SW480 (cell line): ENCODE data around the gene AQP10.
A peak's percentile ranks its signal among the peaks of the same experiment; 100 is the strongest.
"Not testable (repeated sequence)": the region's sequence is repeated elsewhere in the genome, so short reads cannot be mapped to it uniquely, and the experiment has no call there.

Experiments
- DNase-seq: peaks from one replicate; pipeline ENCODE4 v3.0.0-alpha.2; 2016; ENCODE audit warnings: low spot score

AQP10 gene

GRCh38 chr1:154324241-154324640 lies 3.3 kb downstream of the AQP10 start:
- DNase-seq, result no peak

DNA sequence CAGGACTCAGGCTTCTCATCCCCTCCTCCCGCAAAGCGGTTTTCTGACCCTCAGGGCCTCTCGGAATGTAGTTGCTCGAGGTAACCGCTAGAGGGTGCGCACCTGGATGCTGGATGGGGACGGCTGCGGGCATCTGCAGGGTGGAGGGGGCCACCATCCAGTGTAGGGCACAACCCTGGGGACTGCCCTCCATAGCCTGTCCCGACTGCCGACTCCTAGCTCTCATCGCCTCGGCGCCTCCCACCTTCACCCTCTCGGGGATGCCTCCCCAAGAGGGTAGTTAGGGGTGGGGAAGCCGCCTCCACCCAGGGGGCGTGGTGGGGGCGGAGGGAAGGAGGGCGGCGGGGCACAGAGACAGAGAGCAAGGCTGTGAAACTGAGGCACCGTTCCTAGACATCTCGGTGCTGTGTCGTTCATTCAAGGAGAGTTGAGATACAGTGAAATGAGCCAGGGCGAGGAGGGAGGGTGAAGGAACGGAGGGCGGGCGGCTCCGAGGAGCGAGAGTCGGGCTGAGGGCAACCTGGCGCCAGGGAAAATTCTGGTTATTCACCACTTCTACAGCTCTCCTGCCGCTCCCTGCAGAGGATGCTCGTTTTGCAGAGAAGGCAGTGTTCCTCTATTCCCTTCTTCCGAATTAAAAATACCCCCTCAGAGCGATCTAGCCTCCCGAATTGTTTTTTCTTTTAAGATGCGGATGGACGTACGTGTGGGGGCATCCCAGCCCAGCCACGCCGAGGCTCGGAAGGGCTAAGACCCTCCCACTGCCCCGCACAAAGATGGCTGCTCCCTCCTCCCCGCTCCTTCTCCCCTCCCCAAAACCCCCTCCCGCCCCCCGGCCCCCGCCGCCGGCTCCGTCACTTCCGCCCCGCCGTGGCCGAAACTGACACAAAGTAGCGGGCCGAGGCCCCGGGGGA lies 4.0 kb downstream of the AQP10 start, which contains the start of gene ATP8B2:
Gene ATP8B2 (plus strand): TSS at position 857 of the 914 bp plus-strand sequence. CDS start 2,617 bp downstream, outside the sequence.
- peak; percentile 47 for DNase-seq

GRCh38 chr1:154325583-154326545 lies 5.0 kb downstream of the AQP10 start:
- no peak for DNase-seq

DNA sequence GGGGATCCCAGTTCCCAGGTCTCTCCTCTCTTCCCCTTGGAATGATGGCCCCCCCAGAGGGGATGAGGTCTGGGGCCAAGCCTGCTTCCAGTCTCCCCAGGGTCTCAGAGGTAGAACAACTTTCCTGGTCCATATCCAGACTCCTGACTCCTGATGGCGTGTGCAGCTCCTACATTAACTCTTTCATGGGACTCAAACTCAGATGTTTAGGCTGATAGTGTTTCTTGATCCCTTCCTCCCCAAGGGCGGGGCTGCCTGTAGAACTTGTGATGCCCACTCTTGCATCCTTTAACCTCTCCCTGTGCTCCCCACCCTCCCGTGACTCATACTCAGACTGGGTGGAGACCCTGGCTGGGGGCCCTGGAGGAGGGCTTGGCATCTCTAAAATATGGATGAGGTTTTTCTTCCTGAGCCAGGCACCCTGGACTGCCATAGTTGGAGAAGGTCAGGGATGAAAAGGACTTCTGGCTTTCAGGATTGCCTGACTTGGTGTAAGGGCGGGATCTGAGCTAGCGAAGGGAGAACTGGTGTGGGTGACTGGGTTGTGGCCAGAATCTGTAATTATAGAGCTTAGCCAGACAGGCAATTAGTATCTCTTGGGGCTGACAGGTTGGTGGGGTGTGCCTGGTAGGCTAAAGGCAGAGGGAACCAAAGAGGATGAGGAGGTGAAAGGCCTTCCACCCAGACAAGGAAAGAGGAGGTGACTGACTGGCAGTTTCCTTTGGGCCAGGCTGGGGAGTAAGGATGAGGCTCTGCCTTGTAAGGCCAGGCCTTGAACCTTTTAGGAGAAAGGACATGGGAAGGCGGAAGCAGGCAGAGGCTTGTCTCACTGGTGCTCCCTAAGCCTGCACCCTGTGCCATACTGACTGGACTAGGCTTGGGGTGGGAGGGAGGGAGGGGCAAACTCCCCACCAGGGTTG lies 5.9 kb downstream of the AQP10 start:
- DNase-seq, result no peak

DNA sequence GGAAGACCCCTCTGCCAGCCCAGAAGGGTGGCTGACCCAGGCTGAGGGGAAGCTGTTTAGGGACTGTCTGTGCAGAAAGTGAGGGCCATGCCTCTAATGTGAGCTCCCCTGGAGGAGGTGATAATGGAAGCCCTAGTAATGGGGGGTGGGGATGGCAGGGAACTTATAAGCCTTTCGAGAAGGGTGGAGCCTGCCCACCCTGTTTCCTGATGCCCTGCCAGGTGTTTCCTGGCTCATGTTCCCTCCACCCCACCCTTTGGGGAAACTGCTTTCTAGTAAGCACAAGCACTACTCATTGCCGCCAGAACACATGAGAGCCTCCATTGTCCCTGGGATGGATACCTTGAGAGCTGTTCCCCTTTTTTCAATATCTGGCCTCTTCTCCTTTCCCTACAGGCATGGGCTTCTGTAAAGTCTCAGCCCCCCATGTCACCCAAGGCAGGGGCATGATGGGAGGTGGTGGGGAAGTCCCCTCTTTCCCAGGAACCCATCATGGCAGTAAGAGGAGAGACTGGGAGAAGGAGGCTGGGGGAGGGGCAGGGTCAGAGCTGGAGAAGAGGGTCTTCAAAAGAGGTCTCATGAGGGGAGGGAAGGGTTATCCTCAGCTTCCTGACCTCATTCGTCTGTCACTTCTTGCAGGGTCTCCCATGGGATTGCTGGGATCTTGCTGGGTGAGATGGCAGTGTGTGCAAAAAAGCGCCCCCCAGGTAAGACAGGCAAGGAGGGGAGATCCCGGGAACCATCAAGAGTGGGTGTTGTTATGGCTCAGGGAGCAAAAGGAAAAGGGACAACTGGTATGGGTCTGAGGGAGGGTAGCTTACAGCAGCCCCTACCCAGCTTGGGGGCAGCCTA lies 6.8 kb downstream of the AQP10 start:
- no peak for DNase-seq

- peak; percentile 44 for DNase-seq
Measured at GRCh38 chr1:154328318-154329151, 7.6 kb downstream of the AQP10 start.

DNA sequence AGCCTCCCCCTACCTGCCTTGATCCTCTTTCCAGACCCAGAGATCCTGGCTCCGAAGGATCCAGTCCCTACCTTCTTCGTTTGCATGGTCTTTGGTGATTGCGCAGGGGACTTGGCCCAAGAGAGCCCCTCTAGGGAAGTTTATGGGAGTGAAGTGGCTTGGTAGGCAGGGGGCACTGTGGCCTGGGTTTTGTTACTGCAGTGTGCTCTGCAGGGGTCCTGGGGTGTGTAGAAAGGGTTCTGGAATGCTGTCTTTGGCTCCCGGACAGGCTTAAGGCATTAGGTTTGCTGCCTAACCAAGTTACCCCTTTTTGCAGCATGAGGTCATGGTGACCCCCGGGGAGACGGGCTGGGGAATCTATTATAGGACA lies 8.2 kb downstream of the AQP10 start:
- no peak for DNase-seq

- no peak for DNase-seq
Measured at GRCh38 chr1:154329551-154330131, 8.7 kb downstream of the AQP10 start.

DNA sequence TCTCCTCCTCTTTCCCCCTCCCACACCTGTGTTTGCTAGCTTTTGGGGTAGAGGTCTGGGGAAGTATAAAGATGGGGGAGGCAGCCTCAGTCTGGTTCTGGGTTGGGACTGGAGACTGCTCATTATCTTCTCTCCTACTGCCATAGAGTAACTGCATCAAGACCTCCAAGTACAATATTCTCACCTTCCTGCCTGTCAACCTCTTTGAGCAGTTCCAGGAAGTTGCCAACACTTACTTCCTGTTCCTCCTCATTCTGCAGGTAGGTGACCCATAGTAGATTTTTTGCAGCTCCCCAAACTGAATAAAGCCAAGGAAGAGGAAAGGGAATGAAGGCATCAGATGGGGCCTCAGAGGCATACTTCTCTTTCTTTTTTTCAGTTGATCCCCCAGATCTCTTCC lies 9.8 kb downstream of the AQP10 start:
- no peak for DNase-seq

- DNase-seq, result no peak
Measured at GRCh38 chr1:154334079-154335024, 13.5 kb downstream of the AQP10 start.

DNA sequence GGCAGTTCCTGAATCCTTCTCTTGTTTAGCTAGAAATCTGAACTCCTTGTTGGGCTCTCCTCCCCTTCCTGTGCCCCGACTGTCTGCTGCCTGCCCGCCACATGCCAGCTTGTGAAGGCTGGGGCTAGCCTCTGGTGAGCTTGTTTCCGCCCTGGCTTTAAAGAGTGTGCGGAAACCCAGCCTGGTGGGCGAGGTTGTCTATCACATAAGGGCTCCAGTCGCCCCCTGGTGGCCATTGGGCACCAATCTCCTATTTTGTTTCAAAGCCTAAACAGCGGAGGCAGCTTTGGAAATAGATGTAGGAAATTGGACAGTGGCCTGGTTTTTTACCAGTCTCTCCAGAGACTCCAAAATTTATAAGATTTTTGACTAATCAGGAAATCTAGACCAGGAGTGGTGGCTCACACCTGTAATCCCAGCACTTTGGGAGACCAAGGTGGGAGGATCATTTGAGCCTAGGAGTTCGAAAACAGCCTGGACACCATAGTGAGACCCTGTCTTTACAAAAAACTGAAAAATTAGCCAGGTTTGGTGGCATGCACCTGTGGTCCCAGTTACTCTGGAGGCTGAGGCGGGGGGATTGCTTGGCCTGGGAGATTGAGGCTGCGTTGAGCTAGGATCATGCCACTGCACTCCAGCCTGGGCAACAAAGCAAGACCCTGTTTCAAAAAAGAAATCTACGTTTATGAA lies 14.3 kb downstream of the AQP10 start:
- peak; percentile 81 for DNase-seq

GRCh38 chr1:154337253-154337894 lies 16.5 kb downstream of the AQP10 start:
- DNase-seq, result no peak

- DNase-seq, result no peak
Measured at GRCh38 chr1:154338875-154339274, 18.0 kb downstream of the AQP10 start.

- not testable (repeated sequence) for DNase-seq
Measured at GRCh38 chr1:154341366-154341765, 20.5 kb downstream of the AQP10 start.

GRCh38 chr1:154342132-154342531 lies 21.2 kb downstream of the AQP10 start:
- no peak for DNase-seq

- peak; percentile 72 for DNase-seq
Measured at GRCh38 chr1:154342836-154343472, 22.1 kb downstream of the AQP10 start.
